DOHH2 (cell line): Measurements from ENCODE around the gene KIF23.

Experiments
- CTCF ChIP-seq: fragments of 200-600 bp; sonication (generic); IDR thresholded peaks from one replicate; pipeline ENCODE4 v1.5.1; 2014; ENCODE audit warnings: antibody characterized with exemption, mild to moderate bottlenecking, low read depth, low read length; ENCODE audit not compliant: poor library complexity, severe bottlenecking
- EZH2phosphoT487 ChIP-seq: fragments of 200-600 bp; sonication (generic); IDR thresholded peaks from 2 replicates; pipeline ENCODE4 v1.6.1; 2017; ENCODE audit warnings: borderline replicate concordance, mild to moderate bottlenecking, antibody characterized with exemption, low read length, moderate library complexity, mixed read lengths

DNA sequence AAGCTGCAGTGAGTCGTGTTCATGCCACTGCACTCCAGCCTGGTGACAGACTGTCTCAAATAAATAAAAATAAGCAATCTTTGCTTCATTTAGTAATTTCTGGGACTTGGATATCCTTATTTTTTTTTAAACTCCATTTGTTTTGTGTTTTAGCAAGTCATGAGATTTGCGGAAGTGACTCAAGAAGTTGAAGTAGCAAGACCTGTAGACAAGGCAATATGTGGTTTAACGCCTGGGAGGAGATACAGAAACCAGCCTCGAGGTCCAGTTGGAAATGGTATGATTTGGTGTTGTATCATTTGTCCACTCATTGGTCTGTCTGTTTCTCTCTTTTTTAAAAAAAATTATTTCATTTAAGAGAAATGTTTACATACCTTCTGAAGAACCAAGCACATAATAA lies 21.8 kb downstream of the KIF23 start:
- TF ChIP-seq CTCF (no peak), EZH2phosphoT487 (no peak)
